NCI-H146 (cell line): Measurements from ENCODE around the gene MBD3L5.
A peak's percentile ranks its signal among the peaks of the same experiment; 100 is the strongest.
"Not testable (repeated sequence)": the region's sequence is repeated elsewhere in the genome, so short reads cannot be mapped to it uniquely, and the experiment has no call there.

ENCODE experiments used
- DNase-seq: peaks from one replicate; lab custom pipeline; 2025; lab: John Stamatoyannopoulos, UW

MBD3L5 gene

GRCh38 chr19:7030278-7030677, at the start of gene MBD3L5:
Gene MBD3L5, plus strand, starts transcription at chr19:7030578. Its CDS starts 34 bp downstream, at chr19:7030612.
- DNase-seq = not testable (repeated sequence)

GRCh38 chr19:6983448-6983847, 46.9 kb upstream of the MBD3L5 start:
- no peak for DNase-seq

DNA sequence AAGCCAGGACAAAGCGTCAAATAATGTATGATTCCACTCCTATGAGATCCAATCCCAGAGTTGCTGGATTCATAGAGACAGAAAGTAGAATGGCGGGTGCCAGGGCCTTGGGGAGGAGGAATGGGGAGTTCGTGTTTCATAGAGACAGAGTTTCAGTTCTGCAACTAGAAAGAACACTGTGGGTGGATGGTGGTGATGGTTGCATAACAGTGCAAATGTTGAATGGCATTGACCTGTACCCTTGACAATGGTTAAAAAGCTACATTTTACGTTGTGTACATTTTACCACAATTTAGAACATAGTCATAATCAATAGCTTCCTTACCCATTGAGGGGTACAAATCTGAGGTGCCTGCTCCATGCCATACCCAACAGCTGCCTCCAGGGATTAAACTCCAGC, 42.5 kb upstream of the MBD3L5 start:
- DNase-seq = no peak

GRCh38 chr19:6988257-6988656, 42.1 kb upstream of the MBD3L5 start:
- no peak for DNase-seq

GRCh38 chr19:6995054-6995453, 35.3 kb upstream of the MBD3L5 start:
- DNase-seq = no peak

- DNase-seq = no peak
Observed at GRCh38 chr19:6996810-6997209, 33.6 kb upstream of the MBD3L5 start.

DNA sequence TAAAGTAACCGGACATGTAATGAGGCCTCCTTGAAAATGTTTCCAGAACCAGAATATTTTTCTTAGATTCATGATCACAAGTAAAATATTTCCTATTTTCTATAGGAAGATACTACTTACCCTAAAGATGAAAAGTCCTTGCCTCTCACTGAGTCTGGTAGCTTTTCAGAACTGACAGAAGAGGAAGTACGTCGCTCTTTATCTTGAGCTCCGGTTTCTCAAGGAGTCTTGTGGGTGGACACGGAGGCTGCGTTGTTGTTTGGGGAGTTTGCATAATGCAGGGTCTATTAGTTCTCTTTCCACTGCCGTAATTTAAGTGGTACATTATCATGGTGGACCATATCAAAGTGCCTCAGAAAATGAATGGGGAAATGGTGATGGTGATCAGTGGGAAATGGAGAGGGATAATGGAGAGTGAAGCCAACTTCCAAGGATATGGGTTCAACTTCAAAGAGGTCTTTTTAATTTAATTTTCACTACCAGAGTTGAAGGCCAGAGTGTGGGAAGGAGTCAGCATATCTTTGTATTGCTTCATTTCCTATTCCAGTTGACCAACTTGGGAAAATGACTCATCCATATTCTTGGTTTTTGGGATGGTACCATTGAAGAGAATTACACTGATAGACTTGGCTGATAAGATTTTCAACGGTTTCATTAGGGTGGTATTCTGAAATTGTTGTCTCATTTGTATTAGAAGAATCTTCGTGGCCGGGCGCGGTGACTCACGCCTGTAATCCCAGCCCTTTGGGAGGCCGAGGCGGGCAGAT, 32.5 kb upstream of the MBD3L5 start:
- no peak for DNase-seq

DNA sequence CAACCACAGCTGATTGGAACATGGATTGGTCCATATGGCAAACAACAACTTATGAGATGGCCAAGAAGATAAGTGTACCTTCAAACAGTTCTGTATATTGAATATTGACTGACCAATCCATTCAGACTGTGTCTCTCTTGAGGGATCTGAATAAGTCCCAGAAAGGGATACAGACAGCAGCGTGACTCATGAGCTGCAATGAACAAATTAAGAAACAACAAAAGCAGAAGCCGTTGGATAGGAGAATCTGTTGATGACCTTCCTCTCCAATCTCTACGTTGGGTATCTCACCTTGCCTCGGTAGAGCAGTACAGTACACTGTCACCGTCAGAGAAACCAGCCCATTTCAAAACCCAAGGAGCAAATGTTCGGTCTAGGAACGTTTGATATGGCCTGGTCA, 30.4 kb upstream of the MBD3L5 start:
- no peak for DNase-seq

DNA sequence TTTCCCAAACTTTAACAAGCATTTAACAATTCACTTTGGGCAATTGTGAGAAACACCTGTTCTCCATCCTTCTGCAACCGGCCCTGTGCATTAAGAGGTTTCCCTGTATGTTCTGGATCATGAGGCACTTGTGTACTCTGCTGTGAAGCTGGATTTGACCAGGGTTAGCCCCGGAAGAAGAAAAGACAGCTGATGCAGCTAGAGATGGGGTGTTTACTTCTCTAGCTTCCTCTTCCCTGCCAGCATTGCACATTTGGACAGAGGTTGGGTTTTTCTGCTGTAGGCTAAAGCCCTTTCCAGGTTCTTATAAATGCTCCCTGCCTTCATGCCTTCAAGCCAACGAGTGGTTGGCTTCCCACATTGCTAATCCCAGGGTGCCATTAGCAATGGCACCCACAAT, 30.0 kb upstream of the MBD3L5 start:
- no peak for DNase-seq

GRCh38 chr19:7000816-7001215, 29.6 kb upstream of the MBD3L5 start:
- DNase-seq = no peak

DNA sequence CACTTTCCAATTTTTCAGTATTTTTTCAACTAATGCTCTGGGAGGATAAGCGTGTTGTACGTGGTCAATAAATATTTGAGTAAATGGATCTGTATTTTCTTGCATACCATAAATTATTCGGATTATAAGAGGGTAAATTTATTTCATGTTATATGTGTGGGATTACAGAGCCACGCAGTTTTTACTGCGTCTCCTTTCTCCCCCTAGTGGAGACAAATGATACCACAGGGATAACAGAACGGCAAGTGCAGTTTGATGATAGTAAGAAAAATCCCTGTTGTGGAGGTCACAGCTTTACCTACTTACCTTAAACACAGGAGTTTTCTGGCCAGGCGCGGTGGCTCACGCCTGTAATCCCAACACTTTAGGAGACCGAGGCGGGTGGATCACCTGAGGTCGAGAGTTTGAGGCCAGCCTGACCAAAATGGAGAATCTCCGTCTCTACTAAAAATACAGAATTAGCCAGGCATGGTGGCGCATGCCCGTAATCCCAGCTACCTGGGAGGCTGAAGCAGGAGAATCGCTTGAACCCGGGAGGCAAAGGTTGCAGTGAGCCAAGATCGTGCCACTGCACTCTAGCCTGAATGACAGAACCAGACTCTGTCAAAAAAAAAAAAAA, 26.0 kb upstream of the MBD3L5 start:
- DNase-seq = peak; percentile 18

GRCh38 chr19:7006135-7006704, 24.2 kb upstream of the MBD3L5 start:
- DNase-seq = no peak

GRCh38 chr19:7007859-7008258, 22.5 kb upstream of the MBD3L5 start:
- no peak for DNase-seq

DNA sequence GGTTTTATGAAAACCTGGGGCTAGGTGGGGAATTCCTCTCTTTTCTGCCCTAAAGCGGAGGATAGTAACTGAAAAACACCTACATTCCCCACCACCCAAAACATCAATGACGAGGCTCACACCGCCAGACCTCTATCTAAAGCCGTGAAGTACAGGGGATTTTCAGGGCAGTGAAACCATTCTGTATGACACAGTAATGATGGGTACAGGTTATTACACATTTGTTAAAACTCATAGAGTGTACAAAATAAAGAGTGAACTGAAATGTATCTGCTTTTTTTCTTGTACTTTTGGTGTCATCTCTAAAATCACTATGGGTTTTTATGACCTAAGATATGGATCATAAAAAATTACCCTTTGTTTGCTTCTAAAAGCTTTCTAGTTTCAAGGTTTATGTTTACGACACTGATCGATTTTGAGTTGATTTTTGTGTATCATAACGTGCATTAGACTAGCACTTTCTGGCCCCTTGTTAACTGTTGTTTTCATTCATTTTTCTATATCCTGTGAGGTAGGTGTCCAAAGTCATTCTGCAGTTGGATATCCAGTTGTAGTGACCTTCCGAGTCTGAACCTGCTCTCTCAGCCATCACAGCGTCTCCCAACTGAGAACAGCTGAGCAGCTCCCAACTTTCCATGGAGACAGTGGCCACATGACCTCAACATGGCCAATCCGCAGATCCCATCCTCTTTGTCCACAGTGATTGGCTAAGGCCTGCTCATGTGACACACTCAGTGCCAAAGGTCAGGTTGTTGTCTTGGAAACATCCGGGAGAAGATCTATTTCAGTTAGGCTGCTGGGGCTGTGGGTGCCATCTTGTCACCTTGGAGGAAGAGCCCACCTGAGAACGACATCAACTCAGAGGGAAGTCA, 19.4 kb upstream of the MBD3L5 start:
- no peak for DNase-seq

GRCh38 chr19:7013678-7014077, 16.7 kb upstream of the MBD3L5 start:
- DNase-seq = no peak

DNA sequence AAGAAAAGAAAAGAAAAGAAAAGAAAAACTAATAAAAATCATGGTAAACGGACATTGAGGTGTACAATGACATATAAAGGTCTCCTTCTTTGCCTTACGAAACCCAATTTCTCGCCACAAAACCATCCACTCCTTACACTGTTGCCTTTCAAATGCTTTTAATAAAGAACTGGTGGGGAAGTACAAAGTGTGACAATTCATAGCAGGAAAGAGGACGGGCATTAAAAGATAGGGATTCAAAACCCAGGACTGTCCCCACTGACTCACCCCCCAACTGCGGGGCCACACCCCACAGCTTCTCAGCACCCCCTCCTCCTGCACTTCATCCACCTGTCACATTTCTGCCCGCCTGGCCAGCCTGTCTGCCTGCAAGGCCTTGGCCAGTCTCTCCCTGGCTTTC, 11.6 kb upstream of the MBD3L5 start:
- no peak for DNase-seq

- not testable (repeated sequence) for DNase-seq
Observed at GRCh38 chr19:7021331-7021730, 9.0 kb upstream of the MBD3L5 start, which contains the start of gene MBD3L2B. Gene MBD3L2B, minus strand, starts transcription at chr19:7021431. Its CDS starts 34 bp downstream, at chr19:7021397.

GRCh38 chr19:7028790-7029189, 1.6 kb upstream of the MBD3L5 start:
- not testable (repeated sequence) for DNase-seq

- not testable (repeated sequence) for DNase-seq
Observed at GRCh38 chr19:7040079-7040478, 9.7 kb downstream of the MBD3L5 start, which contains the start of gene MBD3L4. Gene MBD3L4, minus strand, starts transcription at chr19:7040179. Its CDS starts 35 bp downstream, at chr19:7040144.

DNA sequence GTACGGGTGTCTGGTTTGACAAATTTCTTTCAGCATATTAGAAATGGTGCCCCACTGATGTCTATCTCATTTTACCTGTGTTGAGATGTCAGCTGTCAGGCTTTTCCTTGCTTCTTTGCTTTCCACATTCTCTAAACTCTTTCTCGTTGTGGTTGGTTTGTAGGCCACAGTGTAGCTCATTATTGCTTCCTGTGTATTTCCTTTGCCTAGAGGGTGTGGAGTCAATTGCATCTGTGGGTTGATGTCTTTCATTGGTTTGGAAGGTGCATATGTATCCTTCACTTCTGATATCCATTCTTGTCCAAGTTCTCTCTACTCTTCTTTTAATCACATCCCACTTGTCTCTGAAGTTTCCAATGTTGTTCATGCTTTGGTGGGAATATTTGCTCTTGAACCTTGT, 11.2 kb downstream of the MBD3L5 start:
- DNase-seq = not testable (repeated sequence)

DNA sequence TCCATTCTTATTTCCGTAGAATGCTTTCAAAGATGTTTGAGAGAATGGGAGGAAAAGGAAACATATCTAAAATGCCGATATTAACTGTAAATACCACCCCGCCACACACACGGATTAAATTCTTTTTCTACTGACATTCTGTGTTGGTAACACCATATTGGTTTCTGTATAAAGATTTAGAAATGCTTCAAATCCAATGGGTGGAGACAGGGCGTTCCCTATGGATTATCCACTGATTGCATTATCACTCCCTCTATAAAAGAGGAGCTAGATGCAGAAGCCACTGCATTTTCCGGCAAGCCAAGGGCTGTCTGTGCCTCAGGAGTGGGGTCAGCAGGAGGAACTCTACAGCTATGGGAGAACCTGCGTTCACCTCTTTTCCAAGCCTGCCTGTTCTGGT, 18.6 kb downstream of the MBD3L5 start, which contains the start of gene MBD3L2:
MBD3L2 (plus strand) TSS at position 301 of the 400 bp plus-strand sequence; CDS start at position 354, 53 bp downstream.
- not testable (repeated sequence) for DNase-seq

GRCh38 chr19:7051421-7051820, 21.0 kb downstream of the MBD3L5 start:
- not testable (repeated sequence) for DNase-seq
